IgD-negative memory B cell (primary cell): Measurements from ENCODE around the gene NFXL1. TPM values are rescaled to one million over a fixed set of nuclear protein-coding genes. Genes with fewer than 3 reads are reported as not detected.

Experiments
- polyA plus RNA-seq: library from polyadenylated mRNA; unstranded; fragments of 300-500 nt; fragmentation: Illumina TruSeq; gene quantifications from one replicate; pipeline ENCODE4 v1.2.3, GENCODE V29; 2021

Gene NFXL1
- polyA plus RNA-seq, 1 donor from 2014 or later: 8.4 TPM

Other genes starting within 250 kb of the NFXL1 start
- not detected for gene CORIN, start 76.5 kb downstream of the NFXL1 start, polyA plus RNA-seq
- not detected for gene CNGA1, start 102.1 kb upstream of the NFXL1 start, polyA plus RNA-seq
- gene NIPAL1, start 102.2 kb upstream of the NFXL1 start, polyA plus RNA-seq: not detected
- gene TXK, start 219.7 kb upstream of the NFXL1 start, polyA plus RNA-seq: 3.4 TPM